ENCODE measurements around the gene CCDC106.

CCDC106 gene

GRCh38 chr19:55613930-55614710 lies 33.9 kb upstream of the CCDC106 start:
- no peak for DNase-seq (ENCODE audit: low read depth, low spot score)

DNA sequence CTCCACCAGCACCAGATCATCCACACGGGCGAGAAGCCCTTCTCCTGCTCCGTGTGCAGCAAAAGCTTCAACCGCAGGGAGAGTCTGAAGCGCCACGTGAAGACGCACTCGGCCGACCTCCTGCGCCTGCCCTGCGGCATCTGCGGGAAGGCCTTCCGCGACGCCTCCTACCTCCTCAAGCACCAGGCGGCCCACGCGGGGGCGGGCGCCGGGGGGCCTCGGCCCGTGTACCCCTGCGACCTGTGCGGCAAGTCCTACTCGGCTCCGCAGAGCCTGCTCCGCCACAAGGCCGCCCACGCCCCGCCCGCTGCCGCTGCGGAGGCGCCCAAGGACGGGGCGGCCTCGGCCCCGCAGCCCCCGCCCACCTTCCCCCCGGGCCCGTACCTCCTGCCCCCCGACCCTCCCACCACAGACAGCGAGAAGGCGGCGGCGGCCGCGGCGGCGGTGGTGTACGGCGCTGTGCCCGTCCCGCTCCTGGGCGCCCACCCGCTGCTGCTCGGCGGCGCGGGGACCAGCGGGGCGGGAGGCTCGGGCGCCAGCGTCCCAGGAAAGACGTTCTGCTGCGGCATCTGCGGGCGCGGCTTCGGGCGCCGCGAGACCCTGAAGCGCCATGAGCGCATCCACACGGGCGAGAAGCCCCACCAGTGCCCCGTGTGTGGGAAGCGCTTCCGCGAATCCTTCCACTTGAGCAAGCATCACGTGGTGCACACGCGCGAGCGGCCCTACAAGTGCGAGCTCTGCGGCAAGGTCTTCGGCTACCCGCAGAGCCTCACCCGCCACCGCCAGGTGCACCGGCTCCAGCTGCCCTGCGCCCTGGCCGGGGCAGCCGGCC lies 33.1 kb upstream of the CCDC106 start:
- DNase-seq (ENCODE audit: low read depth, low spot score): no peak

DNA sequence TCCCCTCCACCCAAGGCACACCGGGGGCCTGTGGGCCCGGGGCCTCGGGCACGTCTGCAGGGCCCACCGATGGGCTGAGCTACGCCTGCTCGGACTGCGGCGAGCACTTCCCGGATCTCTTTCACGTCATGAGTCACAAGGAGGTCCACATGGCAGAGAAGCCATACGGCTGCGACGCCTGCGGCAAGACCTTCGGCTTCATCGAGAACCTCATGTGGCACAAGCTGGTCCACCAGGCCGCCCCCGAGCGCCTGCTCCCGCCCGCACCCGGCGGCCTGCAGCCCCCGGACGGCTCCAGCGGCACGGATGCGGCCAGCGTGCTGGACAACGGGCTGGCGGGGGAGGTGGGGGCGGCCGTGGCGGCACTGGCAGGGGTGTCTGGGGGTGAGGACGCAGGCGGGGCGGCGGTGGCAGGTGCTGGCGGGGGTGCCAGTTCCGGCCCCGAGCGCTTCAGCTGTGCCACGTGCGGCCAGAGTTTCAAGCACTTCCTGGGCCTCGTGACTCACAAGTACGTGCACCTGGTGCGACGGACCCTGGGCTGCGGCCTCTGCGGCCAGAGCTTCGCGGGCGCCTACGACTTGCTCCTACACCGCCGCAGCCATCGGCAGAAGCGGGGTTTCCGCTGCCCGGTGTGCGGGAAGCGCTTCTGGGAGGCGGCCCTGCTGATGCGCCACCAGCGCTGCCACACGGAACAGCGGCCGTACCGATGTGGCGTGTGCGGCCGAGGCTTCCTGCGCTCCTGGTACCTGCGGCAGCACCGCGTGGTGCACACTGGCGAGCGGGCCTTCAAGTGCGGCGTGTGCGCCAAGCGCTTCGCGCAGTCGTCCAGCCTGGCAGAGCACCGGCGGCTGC lies 32.2 kb upstream of the CCDC106 start:
- DNase-seq (ENCODE audit: low read depth, low spot score): no peak

DNA sequence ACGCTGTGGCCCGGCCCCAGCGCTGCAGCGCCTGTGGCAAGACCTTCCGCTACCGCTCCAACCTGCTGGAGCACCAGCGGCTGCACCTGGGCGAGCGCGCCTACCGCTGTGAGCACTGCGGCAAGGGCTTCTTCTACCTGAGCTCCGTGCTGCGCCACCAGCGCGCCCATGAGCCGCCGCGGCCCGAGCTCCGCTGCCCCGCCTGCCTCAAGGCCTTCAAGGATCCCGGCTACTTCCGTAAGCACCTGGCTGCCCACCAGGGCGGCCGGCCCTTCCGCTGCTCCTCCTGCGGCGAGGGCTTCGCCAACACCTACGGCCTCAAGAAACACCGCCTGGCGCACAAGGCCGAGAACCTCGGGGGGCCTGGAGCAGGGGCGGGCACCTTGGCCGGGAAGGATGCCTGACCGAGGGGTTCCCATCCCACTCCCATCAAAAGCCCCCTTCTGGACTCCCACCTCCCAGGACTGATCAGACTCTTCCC lies 31.6 kb upstream of the CCDC106 start:
- DNase-seq (ENCODE audit: low read depth, low spot score): no peak

- DNase-seq (ENCODE audit: low read depth, low spot score): no peak
Observed at GRCh38 chr19:55617426-55617825, 30.6 kb upstream of the CCDC106 start.

DNA sequence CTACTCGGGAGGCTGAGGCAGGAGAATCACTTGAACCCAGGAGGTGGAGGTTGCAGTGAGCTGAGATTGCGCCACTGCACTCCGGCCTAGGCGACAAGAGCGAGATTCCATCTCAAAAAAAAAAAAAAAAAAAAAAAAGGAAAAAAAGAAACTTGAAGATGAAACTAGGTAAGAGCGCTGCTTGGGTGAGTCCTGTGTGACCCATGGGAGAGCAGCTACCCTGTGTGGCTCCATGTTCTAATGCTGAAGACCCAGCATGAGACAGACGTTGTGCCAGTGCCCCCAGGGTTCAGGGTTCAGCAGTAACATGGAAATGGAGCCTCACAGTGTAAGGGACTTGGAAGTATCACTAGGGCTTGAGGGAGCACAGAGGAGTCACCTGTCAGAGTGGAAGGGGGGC lies 29.6 kb upstream of the CCDC106 start:
- no peak for DNase-seq (ENCODE audit: low read depth, low spot score)

GRCh38 chr19:55619286-55619685 lies 28.7 kb upstream of the CCDC106 start:
- no peak for DNase-seq (ENCODE audit: low read depth, low spot score)

GRCh38 chr19:55620410-55621204 lies 27.4 kb upstream of the CCDC106 start:
- no peak for DNase-seq (ENCODE audit: low read depth, low spot score)

- no peak for DNase-seq (ENCODE audit: low read depth, low spot score)
Observed at GRCh38 chr19:55621205-55621672, 26.8 kb upstream of the CCDC106 start.

GRCh38 chr19:55621673-55622231 lies 26.3 kb upstream of the CCDC106 start:
- DNase-seq (ENCODE audit: low read depth, low spot score): no peak

- no peak for DNase-seq (ENCODE audit: low read depth, low spot score)
Observed at GRCh38 chr19:55622242-55622969, 25.6 kb upstream of the CCDC106 start.

DNA sequence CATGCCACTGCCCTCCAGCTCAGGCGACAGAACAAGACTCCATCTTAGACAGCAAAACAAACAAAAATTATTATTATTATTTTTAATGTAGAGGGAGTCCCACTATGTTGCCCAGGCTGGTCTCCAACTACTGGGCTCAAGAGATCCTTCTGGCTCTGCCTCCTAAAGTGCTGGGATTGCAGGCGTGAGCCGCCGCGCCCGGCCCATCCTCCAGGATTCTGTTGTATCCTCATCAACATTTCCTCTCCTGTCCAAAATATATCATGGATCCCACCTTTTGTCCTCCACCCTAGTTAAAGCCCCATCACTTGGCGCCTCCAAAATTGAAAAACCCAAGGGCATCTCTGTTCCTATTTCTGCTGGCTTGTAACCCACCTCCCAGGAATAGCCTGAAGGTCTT lies 24.9 kb upstream of the CCDC106 start:
- no peak for DNase-seq (ENCODE audit: low read depth, low spot score)

GRCh38 chr19:55623561-55623960 lies 24.5 kb upstream of the CCDC106 start:
- DNase-seq (ENCODE audit: low read depth, low spot score): no peak

GRCh38 chr19:55624109-55625003 lies 23.7 kb upstream of the CCDC106 start, which contains the start of gene ZNF784:
Gene ZNF784, minus strand, starts transcription at chr19:55624566. Its CDS starts 5 bp downstream, at chr19:55624561.
- peak; percentile 89 for DNase-seq (ENCODE audit: low read depth, low spot score)

- no peak for DNase-seq (ENCODE audit: low read depth, low spot score)
Observed at GRCh38 chr19:55625004-55625326, 23.0 kb upstream of the CCDC106 start.

GRCh38 chr19:55626350-55626749 lies 21.7 kb upstream of the CCDC106 start:
- DNase-seq (ENCODE audit: low read depth, low spot score): no peak

DNA sequence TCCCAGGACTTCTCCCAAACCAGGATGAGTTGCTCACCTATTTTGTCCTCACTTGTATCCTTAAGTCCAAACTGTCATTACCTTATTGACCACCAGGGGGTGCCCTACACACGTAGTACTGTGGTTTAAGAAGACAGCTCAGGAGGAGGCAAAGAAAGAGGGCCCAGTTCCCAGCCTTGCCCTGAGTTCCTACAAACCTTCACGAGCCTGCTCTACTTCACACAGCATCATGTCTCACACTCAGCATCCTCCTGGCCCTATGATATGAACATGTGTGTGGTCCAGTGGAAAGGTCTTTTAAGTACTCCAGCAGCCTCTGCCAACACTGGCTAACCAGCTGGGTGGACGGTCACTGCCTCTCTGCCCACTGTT lies 15.6 kb upstream of the CCDC106 start:
- peak; percentile 82 for DNase-seq (ENCODE audit: low read depth, low spot score)

DNA sequence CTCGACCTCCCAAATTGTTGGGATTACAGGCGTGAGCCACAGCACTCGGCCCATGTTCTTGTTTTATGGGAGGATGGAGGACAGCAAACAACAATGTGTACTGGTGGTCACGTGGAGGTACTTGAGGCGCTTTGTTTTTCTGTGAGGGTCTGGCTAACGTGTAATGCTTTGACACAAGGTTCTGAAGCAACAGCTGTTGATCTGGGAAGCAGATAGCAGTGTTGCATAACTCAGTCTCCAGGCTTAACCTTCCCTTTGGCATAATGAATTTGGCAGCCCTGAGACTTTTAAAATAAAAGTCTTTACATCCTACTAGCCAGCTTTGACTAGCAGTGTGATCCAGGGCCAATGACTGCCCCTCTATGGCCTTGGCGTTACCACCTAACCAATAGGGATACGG lies 14.2 kb upstream of the CCDC106 start:
- DNase-seq (ENCODE audit: low read depth, low spot score): no peak

DNA sequence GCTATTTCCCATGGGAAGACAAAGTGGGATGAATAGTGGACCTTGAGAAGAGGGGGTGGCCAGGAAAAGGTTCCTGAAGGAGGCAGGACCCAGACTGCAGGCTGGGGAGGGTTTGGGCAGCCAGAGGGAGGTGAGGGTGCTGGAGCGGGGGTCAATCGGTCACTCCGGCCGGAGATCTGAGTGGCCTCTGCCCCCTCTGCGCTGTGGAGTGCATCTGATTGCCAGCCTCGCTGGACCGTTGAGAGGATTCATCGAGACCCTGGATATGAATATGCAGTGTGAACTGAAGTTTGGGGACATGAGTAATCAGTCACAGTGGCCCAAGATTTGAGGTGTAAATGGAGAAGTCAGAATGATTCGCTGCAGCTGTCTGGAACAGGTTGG lies 12.7 kb upstream of the CCDC106 start:
- no peak for DNase-seq (ENCODE audit: low read depth, low spot score)
